GM18499 (cell line): ENCODE results near the gene RPTOR.
A peak's percentile ranks its signal among the peaks of the same experiment; 100 is the strongest.

ENCODE experiments used
- ATAC-seq: cut with Tn5 transposase; IDR thresholded peaks from one replicate; pipeline ENCODE4 v1.9.1; 2021; ENCODE audit warnings: moderate number of reproducible peaks; ENCODE audit not compliant: insufficient read depth, unreplicated experiment

RPTOR gene

DNA sequence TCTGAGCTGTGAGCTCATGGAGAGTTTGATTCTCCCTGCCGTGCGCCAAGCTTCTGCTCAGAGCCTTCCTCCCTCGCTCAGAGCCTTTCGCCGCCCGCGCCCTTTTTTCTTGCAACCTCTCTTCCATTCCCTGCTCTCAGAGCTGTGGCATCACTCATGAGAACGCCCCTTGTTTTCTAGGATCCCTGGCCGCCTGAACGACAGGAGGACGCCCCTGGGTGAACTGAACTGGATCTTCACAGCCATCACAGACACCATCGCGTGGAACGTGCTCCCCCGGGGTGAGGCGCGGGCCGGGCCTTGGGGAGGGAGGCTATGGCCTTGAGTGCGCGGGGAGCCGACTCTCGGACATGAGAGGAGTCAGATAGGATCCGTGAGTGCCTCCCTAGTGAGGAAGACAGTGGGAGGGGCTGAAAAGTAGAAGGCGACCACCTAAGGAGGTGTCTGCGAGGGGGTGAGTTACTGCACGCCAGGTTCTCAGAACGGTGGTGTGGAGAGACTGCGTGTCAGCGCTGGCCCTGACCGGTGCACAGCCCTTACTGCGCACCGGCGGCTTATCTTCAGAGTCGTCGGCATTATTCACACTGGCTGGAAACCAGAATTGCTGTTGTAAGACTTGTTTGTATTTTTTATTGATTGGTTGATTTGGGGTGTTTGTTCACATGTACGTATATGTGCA, 277.5 kb downstream of the RPTOR start:
- no peak for ATAC-seq

DNA sequence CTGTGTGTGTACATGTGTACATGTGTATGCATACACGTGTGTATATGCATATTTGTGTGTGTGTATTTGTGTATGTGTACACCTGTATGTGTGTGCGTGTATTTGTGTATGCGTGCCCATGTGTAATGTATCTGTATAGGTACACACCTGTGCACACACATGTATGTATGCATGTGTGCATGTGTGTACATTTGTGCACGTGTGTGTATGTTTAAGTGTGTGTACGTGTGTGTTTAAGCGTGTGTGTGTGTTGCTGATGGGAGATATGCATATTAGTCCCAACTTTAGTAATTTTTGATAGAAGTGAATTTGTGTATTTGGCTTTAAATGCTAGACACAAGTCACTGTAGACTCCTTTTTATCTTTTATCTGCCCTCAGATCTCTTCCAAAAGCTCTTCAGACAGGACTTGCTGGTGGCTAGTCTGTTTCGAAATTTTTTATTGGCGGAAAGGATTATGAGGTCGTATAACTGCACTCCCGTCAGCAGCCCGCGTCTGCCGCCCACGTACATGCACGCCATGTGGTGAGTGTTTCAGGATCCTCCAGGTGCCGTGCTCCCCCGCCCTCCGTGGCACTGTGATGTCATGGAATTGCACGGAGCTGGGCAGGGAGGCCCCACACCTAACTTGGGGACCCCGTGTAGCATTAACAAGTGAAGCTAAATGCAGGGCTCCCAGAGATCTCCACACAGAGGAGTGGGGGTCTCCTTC, 278.2 kb downstream of the RPTOR start:
- no peak for ATAC-seq

DNA sequence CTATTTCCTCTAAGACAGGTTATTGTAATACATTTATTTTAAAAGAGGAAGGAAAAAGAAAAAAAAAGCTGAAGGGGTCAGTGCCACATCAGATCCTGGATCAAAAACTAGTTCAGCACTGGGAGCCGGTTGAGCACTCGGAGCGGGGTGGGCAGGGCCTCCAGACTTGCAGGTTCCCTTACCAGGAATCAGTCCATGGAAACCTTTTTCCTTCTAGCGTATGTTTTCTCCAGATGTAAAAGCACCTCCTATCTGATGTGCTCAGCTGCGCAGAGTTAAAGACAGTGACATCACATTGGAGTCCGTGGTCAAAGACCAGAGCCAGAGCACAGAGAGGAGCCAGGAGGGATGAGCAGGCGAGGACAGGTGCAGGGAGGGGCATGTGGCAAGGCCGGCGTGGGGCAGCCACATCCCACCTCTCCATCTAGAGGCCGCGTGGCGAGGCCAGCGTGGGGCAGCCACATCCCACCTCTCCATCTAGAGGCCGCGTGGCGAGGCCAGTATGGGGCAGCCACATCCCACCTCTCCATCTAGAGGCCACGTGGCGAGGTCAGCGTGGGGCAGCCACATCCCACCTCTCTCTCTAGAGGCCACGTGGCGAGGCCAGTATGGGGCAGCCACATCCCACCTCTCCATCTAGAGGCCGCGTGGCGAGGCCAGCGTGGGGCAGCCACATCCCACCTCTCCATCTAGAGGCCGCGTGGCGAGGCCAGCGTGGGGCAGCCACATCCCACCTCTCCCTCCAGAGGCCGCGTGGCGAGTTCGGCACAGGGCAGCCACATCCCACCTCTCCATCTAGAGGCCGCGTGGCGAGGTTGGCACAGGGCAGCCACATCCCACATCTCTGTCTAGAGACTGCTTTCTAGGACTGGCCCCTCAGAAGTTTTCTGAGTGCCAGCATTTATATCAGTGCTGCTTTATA, 280.2 kb downstream of the RPTOR start:
- no peak for ATAC-seq

DNA sequence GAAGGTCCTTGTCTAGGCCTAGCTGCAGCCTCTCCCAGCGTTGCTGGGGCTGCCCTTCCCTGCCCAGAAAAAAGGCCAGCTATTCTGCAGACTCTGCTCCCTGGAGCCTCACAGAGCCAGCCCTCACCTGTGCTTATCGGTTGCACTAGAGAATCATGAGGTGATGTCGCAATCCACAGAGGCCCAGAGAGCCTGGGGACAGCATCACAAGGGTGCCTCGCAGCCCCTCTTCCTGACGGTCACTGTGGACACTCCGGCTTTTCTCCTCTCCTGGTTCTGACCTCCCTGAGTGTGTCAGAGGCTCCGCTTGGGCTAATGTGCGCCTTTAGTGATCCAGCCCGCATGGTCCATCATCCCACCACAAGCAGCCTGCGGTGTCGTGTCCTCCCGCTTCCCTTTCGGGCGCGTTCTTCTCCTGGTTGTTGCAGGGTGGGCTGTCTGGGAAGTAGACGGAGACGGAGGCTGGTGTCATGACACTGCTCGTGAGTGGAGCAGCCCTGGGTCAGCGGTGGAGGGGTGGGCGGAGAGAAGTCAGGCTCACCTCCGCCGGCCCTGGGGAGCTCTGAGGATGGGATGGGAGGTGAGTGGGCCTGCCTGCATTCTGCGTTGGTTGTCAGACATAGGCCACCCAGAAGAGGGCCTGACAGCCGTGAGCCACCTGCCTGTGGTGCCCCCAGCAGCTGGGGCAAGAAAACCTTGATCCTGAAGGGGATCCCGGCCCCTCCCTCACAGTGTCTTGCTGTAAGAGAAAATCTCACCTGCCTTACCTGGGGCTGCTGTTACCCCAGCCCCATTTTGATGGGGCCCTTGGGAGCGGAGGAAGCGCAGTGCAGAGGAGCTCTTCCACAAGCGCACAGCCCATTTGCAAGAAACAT, 281.1 kb downstream of the RPTOR start:
- no peak for ATAC-seq

DNA sequence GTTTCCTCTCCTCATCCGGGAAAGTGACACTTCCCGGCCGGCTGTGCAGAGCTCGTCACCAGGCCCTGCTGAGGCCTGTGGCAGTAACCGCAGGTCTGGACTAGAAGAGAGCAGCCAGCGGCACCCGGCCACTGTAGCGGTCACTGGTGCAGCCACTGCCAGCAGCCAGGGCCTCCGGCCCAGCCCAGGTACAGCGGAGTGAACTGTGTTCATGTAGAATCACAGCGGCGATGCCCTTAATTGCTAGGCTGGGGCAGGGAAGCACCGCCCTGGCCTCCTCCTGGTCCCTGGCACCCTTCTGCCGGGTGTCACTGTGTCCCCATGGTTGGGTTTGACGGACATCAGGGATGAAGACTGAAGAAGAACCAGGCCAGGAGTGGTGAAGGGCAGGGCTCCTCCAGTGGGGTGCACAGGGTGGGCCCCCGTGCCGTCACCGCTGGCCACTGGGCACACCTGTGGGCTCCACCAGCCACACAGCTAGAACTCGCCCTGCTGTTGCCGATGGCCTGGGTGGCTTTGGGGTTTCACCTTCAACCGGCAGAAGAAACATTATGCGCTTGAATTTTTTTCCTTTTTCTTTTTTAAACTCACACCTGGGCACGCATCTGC, 281.8 kb downstream of the RPTOR start:
- no peak for ATAC-seq

DNA sequence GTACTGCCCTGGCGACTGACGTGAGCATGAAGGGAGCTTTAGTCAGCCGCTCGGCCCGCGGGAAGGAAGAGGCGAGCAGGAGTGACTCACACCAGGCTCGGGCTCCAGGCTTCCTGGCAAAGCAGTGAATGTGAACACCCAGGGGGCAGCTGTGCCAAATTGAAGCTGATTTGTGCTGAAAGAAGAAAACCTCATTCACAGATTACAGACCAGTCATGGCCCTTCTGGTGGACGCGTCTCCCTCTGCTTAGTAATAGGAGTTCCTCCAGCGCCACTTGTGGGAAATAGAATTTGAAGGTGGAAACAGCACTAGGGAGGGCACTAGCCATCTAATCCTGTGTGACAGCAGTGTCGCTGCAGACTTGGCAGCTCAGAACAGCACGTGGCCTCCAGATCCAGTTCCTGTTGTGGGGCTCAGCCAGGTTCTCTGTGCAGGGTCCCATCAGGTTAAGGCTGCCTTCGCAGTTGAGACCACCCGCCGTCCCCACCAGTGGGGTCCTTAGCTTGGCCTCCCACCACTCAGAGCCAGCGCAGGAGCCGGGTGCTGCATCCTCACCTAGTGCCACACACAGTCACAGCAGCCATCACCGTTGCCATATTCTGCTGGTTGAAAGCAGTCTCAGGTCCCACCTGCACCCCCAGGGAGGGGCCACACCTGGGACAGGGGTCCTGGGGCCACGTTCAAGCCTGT, 282.5 kb downstream of the RPTOR start:
- no peak for ATAC-seq

DNA sequence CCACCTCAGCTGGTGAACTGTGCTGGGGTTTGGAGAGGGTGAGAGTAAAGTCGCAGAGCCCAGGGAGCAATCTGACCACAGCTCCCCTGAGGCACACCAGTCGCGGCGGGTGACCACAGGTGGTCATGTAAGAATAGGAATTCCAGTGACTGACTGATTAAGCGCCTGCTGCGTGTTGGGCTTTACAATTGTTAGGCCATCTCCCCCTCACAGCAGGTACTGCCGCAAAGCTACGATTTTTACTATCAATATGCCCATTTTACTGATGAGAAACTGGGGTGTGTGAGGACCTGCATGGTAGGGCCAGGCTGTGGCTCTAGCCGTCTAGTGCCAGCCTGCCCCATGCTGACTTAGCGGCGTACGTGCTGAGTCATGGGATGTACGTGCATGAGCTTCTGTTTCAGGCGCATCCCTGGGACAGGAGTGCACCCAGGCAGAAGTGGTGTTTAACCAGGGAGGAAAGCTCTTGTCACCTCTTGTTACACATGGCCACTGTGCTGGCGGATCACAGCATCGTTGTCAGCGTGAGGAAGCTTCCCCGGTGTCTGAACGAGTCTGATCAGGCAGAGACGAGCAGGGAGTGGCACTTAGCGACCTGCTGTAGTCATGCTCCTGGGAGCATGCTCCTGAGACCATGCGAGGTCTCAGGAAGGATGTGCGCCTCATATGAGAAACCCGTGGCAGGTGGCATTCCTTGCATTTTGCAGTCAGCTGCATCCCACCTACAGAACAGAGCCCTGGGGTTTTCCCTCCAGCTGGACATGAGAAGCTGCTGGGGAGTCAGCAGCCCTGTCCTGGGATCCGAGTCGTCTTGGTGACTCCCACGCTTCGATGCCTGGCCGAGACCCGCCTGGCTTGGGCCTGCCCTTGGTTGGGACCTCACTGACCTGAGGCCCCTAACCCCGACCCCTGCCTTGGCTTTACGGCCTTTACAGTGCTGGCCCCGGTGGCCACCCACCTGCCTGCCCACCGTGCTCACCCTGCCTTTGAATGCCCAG, 283.3 kb downstream of the RPTOR start:
- no peak for ATAC-seq

DNA sequence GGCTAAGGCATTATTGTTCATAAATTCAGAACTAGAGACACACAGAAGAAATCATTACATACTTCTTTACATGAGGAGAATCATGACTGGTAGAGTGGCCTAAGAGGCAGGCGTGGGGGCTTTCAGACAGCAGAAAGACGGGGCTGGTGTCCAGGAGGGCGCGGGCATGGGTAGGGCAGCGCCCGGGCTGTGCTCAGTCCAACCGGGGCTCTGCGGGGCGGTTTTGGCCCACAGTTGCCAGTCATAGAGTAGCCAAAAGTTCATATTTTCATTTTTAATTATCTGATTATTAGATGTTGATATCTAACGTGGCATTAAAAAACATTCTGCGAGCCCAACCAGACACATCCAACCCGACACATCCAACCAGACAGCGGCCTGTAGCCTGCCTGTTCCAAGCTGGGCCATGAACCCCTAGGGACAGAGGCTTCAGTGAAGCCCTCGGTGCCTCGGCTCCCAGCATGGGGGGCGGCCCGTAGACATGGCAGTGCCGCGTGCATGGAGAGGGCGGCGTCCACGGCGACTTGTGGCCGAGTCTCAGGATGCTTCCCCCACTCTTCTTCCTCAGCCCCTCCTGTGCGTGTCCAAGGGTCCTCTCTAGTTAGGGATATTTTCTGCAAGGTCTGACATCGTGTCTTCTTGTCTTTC, 284.7 kb downstream of the RPTOR start:
- ATAC-seq, result no peak

DNA sequence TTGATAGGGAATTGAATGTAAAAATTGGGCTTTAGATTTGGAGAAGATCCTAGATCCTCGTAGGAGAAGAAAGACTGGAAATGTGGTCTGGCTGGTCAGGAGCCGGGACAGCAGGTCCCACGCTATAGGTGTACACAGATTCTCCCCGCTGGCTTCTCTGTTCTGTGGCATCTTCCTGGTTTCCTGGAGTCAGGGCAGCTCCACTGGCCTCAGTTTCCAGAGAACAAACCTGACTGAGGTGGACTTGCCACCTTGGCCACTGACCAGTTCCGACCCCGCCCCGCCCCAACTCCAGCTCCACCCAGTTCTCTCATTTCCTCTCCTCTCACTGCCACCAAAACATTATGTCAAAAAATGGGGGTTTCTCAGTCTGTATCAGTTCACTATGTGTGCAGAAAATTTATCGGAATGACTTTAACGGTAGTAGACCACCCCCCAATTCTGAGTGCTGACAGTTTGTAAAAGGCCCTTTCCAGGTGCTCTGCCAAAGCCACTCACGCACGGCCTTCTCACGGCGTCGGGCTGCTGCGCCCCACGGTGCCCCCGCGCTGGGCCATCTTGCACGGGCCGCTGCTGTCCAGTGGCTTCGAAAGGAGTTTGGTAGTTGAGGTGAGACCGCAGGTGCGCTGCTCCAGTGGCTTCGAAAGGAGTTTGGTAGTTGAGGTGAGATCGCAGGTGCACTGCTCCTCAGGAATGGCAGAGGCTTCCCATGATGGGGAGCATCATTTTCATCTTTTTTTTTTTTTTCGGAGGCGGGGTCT, 285.6 kb downstream of the RPTOR start:
- no peak for ATAC-seq

DNA sequence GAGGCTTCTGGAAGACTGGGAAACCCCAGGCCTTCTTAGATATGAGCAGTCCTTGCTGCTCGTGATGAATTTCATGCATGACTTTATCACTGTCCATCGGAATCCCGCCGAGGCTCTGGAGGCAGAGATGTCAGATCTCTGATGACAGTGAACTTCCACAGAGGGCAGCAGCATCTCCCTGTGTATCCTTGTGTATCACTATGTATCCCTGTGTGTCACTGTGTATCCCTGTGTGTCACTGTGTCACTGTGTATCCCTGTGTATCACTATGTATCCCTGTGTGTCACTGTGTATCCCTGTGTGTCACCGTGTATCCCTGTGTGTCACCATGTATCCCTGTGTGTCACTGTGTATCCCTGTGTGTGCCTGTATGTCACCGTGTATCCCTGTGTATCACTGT, 286.9 kb downstream of the RPTOR start:
- no peak for ATAC-seq

DNA sequence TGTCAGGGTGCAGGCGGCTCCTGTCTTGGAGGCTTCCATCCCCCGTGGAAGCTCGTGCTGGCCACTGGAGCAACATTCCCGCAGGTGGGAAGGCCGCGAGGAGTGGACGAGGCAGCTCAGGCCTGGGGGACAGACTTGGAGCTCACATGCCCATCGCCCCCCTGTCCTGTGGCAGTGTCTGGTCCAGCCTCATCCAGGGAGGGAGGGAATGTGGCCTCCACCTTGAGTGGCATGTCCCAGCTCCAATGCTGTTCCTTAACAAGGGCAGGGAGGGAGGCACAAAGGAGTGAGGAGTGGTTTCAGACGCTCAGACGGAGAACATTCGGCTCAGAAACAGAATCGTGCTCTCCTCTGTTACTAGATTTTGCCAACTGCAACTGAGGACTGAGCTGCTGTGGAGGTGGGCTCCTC, 287.6 kb downstream of the RPTOR start:
- no peak for ATAC-seq

DNA sequence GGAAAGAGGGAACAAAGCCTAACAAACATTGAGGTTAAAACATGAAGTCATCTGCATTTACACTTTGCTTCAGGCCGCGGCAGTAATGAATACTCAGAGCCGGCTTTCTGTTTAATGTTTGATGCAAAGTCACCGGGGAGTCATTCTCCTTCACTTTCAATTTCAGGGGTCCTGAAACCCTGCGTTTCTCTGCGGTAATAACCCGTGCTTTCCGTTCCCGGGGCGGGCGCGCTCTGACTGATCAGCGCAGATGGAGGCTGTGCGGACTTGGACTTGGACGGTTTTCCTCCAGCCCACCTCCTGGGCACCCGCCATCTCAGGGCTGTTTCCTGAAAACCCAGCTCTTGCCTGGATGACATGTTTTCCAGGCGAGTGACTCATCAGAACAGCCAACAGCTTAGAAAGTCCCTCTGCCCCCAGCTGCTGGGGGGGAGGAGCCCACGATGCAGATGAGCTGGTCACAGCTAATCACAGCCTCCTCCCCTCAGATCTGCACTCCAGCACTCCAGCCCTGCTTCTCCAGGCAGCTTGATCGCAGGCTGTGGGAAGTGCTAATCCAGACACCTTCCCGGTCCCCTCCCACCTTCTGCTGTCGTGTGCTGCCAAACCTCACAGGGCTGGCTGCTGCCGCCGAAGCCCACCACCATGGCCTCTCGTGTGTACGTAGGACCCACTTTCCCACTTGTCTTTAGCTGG, 288.4 kb downstream of the RPTOR start:
- ATAC-seq, result peak; percentile 47

DNA sequence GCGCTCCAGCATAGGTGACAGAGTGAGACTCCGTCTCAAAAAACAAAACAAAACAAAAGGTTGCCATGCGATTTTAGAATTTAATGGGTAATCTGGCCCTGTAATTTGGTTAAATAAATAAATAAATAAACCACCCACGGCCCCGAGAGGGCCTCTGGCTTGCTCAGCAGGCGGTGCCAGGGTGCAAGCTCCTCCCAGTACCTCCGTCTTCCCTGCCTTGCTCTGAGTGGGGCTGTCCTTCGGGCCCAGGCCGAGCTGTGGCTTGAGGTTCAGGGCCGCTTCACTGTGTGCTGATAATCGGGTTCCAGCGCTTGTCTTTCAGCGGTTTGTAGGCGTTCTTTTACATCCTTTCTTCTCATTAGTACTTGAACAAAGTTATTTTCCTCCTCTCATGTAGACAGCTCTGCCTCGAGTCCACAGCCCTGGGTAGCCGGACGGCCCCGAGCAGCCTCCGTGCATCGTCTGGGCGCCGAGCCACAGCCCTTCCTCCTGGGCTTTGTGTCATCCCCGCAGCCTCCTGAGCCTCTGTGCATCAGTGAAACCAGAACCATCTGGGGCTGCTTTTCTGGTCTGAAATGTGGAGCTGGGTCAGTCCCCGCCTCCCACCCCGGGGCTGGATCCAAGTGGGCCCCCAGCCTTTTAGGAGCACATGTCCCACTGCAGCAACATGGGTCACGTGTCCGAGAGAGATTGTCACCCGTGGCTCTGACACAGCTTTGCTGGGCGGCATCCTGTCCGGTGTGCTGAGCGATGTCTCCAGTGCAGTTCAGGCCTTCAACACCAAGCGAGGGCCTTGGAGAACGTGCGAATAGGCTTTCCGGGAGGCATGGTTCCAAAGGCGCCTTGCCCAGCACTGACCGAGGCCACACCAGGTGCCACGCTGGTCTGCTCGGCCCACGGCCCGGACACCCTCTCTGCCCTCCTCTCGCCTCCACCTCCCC, 289.6 kb downstream of the RPTOR start:
- ATAC-seq, result no peak

DNA sequence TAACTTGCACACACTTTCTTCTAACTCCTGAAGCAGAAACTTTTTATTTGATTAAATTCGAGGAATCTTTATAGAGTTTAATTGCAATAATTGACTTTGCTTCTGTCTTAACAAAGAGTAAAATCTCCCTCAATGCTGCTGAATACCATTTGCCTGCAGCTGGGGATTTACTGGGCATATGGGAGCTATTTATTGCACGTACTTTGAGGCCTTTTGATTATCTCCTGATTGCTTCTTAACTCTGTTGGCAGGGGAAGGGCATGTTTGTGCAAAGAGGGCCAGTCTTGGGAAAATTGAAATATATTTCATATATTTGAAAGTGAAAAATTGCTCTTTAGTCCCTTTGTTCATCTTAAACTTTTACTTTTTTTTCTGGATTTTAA, 290.2 kb downstream of the RPTOR start:
- no peak for ATAC-seq
